Stimulated activated CD8-positive, alpha-beta memory T cell treated with anti-CD3 and anti-CD28 coated beads, Interleukin-4, amount 100 ng/mL, for 1 hour (primary cell): ENCODE results near the gene LIN7C.
"Not testable (repeated sequence)": the region's sequence is repeated elsewhere in the genome, so short reads cannot be mapped to it uniquely, and the experiment has no call there.

Source experiments
- DNase-seq, 2 donors: peaks; one replicate each; pipeline ENCODE4 v3.0.0-alpha.2; 2020; ENCODE audit warnings: low read depth in 2 of 2, low spot score in 1 of 2

The LIN7C gene

GRCh38 chr11:27448184-27448540, 58.4 kb downstream of the LIN7C start:
- not testable (repeated sequence) for DNase-seq

- no peak for DNase-seq
These were observed 59.0 kb downstream of the LIN7C start for GRCh38 chr11:27447288-27448183.

GRCh38 chr11:27445625-27446024, 60.9 kb downstream of the LIN7C start:
- no peak for DNase-seq

- no peak for DNase-seq
These were observed 61.8 kb downstream of the LIN7C start for GRCh38 chr11:27444801-27445215.
